Left cardiac atrium (tissue), 4 donors: Measurements from ENCODE around the gene EFCAB6. TPM values are rescaled to one million over a fixed set of nuclear protein-coding genes. Genes with fewer than 3 reads are reported as not detected.

ENCODE experiments used
- ATAC-seq, 2 donors: fragments of 200-7000 bp; cut with Tn5 transposase; one replicate each; pipeline ENCODE4 v1.9.1; 2020; ENCODE audit warnings: mild to moderate bottlenecking in 2 of 2, moderate library complexity in 2 of 2
- DNase-seq: peaks from one replicate; pipeline ENCODE4 v3.0.0-alpha.2; 2020
- intact Hi-C, 2 donors: fragments of 100-400 bp; cut with DNase I; formaldehyde crosslinking; loops; one replicate each; pipeline versions ENCODE4 v1.14.1 to v1.15.1; 2022 to 2023
- total RNA-seq, 2 donors: library from RNA; stranded (reverse); fragmentation: NEBNext Ultra II Directional; extraction: Animal tissue kit (Norgen Biotek cat#: 25700); gene quantifications; one replicate each; pipeline ENCODE4 v1.2.1, GENCODE V29; 2021
- donor health status: DM: no; HTN: yes; CAD: no.
- donor health status: DM: no; HTN: yes; CAD: no; lungs with severe emphysema.
- donor health status: DM: yes; HTN: yes; CAD: no.
- donor health status: Dilated cardiomyopathy.

The EFCAB6 gene
- total RNA-seq, 2 donors from 2014 or later: 1.7 to 1.8 TPM

DNA sequence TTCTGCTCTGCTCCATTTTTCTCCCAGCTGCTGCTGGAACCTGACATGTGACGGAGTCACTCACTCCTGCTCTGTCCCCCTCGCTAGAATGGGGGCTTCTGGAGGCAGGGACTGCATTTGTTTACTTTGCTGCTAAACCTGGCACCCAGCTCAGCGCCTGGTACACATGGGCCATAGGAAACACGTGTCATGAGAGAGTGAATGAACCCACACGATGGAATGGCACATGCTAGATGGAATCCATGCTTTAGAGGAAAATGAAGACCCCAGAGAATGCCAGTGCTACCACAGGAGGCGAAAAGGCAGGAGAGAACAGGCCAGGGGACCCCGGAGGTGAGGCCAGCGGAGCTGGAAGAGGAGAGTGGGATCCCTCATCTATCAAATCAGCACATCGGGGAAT, 239.4 kb downstream of the EFCAB6 start:
- DNase-seq (no peak), ATAC-seq (no peak)
- intact Hi-C loops: no loop called here

GRCh38 chr22:43571181-43571580, 240.9 kb downstream of the EFCAB6 start:
- intact Hi-C loops: no loop called here

DNA sequence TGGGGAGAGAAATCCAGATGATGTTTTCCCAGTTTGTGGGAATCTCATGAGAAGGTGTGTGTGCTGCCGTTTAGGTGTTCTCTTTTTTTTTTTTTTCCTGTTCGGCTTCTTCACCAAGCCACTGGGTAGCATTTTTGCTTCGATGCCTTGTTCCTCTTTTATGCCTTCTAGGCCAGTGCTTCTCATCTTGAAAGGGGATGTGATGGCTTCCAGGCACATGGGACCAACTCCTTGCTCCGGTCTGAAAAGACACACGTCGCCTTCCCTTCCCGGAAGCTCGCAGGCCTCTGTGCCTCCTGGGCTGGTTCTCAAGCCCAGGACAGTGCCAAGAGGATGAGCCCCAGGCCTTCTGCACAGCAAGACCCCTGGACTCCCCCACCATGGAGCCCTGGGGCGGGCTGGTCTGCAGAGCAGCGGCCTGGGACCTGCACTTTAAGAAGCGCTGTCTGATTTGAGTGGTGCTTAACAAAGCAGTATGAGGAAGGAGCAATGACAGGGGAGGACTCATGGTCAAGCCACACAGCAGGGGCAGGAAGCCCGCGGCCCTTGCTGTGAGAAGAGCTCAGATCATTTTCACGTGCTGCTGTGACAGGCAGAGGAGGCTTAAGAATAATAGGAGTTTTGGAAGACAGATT, 241.5 kb downstream of the EFCAB6 start:
- intact Hi-C loops: no loop called here
- DNase-seq: no peak
- no peak for ATAC-seq

More at GRCh38 chr22:43571181-43571580, 240.9 kb downstream of the EFCAB6 start:
- no peak for ATAC-seq
- no peak for DNase-seq

DNA sequence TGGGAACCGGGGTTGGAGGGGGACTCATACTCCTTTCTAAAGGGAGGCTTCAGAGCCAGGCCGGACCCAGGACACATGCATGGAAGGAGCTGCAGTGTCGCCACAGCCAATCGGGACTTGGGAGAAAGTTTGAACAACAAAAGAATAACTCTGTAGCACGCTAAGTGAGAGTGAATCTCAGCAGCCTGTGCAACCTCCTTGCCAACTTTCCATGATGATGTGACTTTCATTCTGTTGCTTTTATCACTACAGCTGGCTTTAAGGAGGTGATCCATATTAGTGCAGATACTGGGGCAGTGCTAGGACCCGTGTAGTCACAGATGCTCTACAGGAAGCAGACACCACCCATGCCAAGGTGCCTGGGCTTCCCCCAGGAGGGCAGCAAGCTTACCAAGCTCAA, 243.0 kb downstream of the EFCAB6 start:
- DNase-seq (no peak), ATAC-seq (no peak)
- intact Hi-C loops: no loop called here

DNA sequence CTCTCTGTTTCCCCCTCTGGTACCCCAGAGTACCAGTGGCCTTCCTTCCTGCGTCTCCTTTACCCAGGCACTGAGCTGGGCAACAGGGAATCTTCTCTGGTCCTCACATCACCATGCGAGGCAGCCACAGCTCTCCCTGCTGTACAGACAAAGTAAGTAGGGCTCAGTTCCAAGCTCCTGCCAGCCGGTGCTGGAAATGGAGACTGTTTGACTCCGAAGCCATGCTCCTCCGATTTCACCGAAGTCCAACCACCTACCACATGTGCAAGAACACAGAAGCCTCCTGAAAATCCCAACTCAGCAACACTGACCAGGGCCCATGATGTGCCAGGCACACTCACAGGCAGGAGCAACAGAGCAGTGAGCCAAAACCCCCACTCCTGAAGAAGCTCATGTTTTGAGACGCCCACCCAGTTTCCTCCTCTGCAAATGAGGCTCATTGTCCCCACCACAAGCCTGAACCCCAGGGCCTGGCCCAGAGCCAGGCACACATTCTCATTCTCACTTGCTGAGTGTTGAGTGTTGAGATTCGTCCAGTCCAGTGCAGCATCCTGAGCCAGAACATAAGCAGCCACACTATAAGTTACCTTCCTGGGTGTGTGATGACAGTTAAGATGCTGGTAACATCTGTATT, 244.3 kb downstream of the EFCAB6 start:
- DNase-seq (no peak), ATAC-seq (peak in 1 of 2 donors; percentile 12)
- intact Hi-C loops: no loop called here

GRCh38 chr22:43566561-43567332, 245.4 kb downstream of the EFCAB6 start:
- intact Hi-C loops: no loop called here
- no peak for ATAC-seq
- DNase-seq: no peak

DNA sequence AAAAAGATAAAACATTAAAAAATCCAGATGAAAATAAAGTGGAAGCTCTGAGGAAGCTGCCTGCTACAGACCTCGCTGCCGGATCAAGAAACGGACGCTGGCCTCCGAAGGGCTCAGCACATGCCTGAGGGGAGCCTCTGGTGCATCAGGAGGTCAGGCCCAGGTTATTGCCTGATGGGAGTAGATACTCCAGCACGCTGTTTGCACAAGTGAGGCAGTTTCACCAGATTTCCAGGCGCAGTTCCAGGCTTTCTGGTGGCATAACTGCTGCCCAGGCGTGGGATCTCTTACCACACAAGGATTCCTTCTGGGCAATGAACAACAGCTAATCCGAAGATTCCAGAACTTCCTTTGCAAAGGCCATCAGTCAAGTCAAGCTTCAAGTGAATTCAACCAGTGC, 246.1 kb downstream of the EFCAB6 start:
- intact Hi-C loops: no loop called here
- ATAC-seq (peak in 1 of 2 donors; percentile 50), DNase-seq (no peak)

- intact Hi-C loops: no loop called here
- ATAC-seq (no peak), DNase-seq (no peak)
Observed at GRCh38 chr22:43564859-43565258, 247.2 kb downstream of the EFCAB6 start.

GRCh38 chr22:43563571-43563970, 248.5 kb downstream of the EFCAB6 start:
- DNase-seq: no peak
- intact Hi-C loops: no loop called here
- no peak for ATAC-seq

DNA sequence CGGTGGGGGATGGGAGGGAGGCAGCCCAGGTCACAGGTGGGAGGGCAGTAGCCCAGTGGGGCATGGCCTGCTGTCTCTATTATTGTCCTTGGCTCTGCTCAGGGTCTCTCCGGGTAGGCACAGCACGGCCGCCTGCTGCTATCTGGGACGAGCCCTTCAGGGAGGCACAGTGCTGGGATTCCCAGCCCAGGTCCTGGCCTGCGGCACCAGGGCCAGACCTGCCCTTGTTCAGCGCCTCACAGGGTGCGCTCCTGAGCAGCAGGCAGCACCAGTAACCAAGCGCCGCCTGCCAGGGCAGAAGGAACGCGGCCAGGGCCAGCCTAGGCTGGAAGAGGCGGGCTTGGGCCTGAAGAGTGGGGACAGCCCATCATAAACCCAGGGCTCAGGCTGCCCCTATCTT, 249.3 kb downstream of the EFCAB6 start:
- DNase-seq: no peak
- no peak for ATAC-seq
- intact Hi-C loops: no loop called here

DNA sequence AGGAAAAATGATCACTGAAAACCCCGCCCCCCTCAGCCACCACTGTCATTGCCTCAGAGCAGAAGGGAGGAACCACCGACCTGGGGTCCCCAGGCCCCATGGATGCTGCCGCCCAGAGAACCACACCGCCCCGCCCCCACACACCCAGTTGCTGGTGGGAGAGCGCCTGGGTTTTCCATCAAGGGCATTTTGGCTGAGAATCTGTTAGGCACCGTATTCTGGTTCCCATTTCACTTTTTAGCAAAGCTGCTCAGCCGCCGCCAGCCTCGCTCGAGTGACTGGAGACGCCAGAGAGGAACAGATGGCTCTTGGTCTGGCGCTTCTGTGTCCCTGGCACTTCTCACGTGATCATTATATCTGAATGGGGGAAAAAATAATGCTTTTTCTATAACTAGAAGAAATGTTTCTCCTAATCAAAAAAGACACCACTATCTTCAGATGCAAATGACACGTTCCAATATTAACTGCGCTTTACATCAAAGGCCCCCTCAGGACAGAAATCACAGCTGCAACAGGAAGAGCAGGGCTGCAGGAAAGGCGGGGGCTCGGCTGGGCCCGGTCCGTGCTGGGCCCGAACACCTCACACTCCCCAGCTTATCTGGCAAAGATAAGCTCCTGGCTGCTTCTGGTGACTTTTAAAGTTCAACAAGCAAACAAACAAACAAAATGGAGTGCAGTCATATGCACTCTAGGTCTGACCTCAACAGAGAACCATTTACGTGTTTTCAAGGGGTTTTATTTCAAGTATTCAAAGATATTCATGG, 250.5 kb downstream of the EFCAB6 start:
- intact Hi-C loops: no loop called here
- no peak for ATAC-seq
- no peak for DNase-seq

DNA sequence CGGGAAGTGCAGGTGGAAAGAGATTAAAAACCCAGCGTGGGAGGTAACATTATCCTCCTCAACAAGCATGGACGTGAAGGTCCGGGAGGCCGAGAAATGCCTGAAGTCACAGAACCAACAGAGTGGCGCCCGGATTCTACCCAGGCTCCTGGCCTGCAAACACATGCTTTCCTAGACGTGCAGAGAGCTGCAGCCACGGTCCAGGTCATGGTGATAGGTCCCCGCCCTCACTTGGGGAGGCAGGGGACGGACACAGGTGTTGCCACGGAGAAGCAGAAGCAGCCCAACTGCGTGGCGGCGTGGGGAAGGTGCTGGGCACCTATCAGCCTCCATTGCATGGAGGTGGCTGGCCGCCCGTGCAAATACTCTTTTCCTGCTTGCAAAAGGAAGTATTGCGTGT, 251.5 kb downstream of the EFCAB6 start:
- ATAC-seq (no peak), DNase-seq (no peak)
- intact Hi-C loops: no loop called here

DNA sequence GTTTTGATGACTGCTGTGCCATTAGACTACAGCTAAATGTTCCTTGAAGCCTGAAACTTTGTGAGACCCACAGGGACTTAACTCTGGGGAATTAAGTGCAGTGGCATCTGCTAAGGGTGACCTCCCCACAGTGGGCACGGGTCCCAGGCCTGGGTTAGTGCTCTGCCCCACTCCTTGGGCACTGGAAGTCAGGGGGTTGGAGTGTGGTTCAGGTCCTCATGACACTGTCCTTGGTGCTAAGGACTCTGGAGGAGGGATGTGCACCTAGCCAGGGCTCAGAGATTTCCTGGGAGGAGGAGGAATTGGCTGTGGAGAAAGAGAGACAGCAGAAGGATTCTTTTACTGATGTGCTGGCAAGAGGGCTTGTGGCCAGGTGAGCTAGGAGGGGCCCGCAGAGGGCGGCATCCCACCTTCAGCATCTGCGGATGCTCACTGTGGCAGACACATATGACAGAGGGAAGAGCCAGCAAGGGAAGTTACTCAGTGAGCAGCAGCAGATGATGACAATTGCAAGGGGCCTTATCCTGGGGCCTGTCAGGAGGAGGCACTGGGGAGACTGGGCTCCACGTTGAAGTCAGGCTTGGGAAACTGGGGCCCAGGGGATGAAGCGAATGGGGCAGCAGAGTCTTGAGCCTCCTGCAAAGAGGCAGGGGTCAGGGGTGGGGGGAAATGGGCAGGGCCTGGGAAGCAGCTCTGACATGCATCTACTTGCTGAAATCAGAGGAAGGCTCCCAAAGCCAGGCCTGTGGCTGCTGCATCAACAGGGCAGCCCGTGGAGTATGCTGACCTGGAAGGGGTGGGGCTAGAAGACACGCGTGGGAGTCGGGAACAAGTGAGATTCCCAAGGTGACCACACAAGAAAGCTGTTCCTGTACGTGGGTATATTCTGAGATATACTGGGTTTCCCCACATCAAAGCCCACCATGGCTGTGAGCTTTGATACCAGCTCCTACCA, 256.3 kb downstream of the EFCAB6 start:
- intact Hi-C loops: no loop called here
- ATAC-seq (no peak), DNase-seq (no peak)

- intact Hi-C loops: no loop called here
- ATAC-seq (no peak), DNase-seq (no peak)
Observed at GRCh38 chr22:43554694-43555365, 257.3 kb downstream of the EFCAB6 start.

DNA sequence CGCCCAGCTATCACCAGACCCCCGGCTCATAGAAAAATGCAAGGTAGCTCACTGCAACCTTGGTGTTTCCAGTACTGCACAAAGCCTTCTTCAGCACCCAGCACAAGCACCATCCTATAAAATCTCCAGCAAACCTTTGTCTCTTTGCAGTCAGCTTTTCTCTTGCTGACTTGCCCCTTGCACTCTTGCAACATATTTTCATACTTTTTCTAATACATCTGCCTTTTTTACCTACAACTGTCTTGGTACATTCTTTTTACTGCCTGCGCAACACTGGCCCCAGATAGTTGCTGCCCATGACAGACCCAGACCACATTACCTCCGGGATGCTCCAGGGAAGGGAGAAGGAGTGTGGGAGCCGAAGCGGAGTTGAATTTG, 257.9 kb downstream of the EFCAB6 start:
- no peak for ATAC-seq
- intact Hi-C loops: no loop called here
- DNase-seq: no peak

- DNase-seq: no peak
- no peak for ATAC-seq
- intact Hi-C loops: no loop called here
Observed at GRCh38 chr22:43553451-43554258, 258.4 kb downstream of the EFCAB6 start.

GRCh38 chr22:43550672-43551071, 261.4 kb downstream of the EFCAB6 start:
- intact Hi-C loops: no loop called here
- ATAC-seq: no peak

More at GRCh38 chr22:43550672-43551071, 261.4 kb downstream of the EFCAB6 start:
- no peak for DNase-seq
